Endothelial cell of umbilical vein (primary cell): ENCODE measurements around the gene NMD3. TPM values are rescaled to one million over a fixed set of nuclear protein-coding genes. Genes with fewer than 3 reads are reported as not detected.

Experiments used
- BruUV-seq: library from RNA; stranded (reverse); fragments of 400-500 nt; replicated peaks from 2 replicates; lab custom pipeline; 2021; lab: Mats Ljungman, UMichigan
- CTCF ChIA-PET: fragments of 300-600, 350-600 bp; sonication (Branson Sonifier 250); formaldehyde crosslinking; loops from one replicate; lab custom pipeline; 2021; ENCODE audit warnings: antibody characterized with exemption, inconsistent platforms; lab: Charles Lee
- POLR2A ChIA-PET: fragments of 300-600, 350-600 bp; sonication (Branson Sonifier 250); formaldehyde crosslinking; loops from one replicate; lab custom pipeline; 2021; ENCODE audit warnings: antibody characterized with exemption, inconsistent platforms; lab: Charles Lee
- DNase-seq: peaks from one replicate; pipeline ENCODE4 v3.0.0-alpha.2; 2011; ENCODE audit warnings: low read depth, low spot score
- FAIRE-seq: peaks from 2 replicates; lab custom pipeline; 2011; peaks lifted over from hg19 to GRCh38; lab: Jason Lieb, UNC
- H2AFZ ChIP-seq: 2 replicates; pipeline ENCODE4 v1.6.0; 2012; ENCODE audit warnings: low read depth, low read length, control low read depth, inconsistent platforms
- H3K27ac ChIP-seq: 2 replicates; pipeline ENCODE4 v1.5.1; 2011; ENCODE audit warnings: low read depth, mild to moderate bottlenecking, control low read depth, low read length, moderate library complexity; ENCODE audit not compliant: insufficient read depth
- H3K27me3 ChIP-seq, 2 experiments: 2 replicates each; pipeline versions ENCODE4 v1.6.0 to v1.6.1; 2011; ENCODE audit warnings: low read length in 2 of 2, mixed read lengths in 1 of 2; ENCODE audit not compliant: control insufficient read depth in 2 of 2, insufficient read depth in 2 of 2
- H3K36me3 ChIP-seq, 2 experiments: 2 replicates in 1 of 2; 3 replicates in 1 of 2; pipeline ENCODE4 v1.5.1; 2011; ENCODE audit warnings: low read length in 2 of 2, mild to moderate bottlenecking in 1 of 2, moderate library complexity in 1 of 2; ENCODE audit not compliant: control insufficient read depth in 2 of 2, insufficient read depth in 2 of 2; ENCODE audit errors: extremely low read depth in 1 of 2
- H3K4me1 ChIP-seq: 3 replicates; pipeline ENCODE4 v1.5.1; 2011; ENCODE audit warnings: mild to moderate bottlenecking, low read length; ENCODE audit not compliant: control insufficient read depth, insufficient read depth; ENCODE audit errors: extremely low read depth
- H3K4me2 ChIP-seq: 2 replicates; pipeline ENCODE4 v1.6.1; 2011; ENCODE audit warnings: low read length, control low read depth, mixed read lengths; ENCODE audit not compliant: insufficient read depth
- H3K4me3 ChIP-seq, 3 experiments: fragments of 200-600 bp in 1 of 3; sonication (generic), shearing (Covaris generic) in 1 of 3; replicated peaks in 1 of 3; 2 replicates each; pipeline ENCODE4 v1.5.1; 2011 to 2016; ENCODE audit warnings: control low read depth in 3 of 3, low read length in 3 of 3, mild to moderate bottlenecking in 2 of 3, inconsistent platforms in 1 of 3, low read depth in 1 of 3, moderate library complexity in 1 of 3; ENCODE audit not compliant: insufficient read depth in 1 of 3
- H3K79me2 ChIP-seq: 2 replicates; pipeline ENCODE4 v1.6.0; 2012; ENCODE audit warnings: low read length, inconsistent platforms; ENCODE audit not compliant: control insufficient read depth, insufficient read depth
- H3K9ac ChIP-seq: replicated peaks from 2 replicates; pipeline ENCODE3; 2011; ENCODE audit warnings: low read length, control low read depth; ENCODE audit not compliant: insufficient read depth; ENCODE audit errors: extremely low read depth
- H3K9me1 ChIP-seq: replicated peaks from 3 replicates; pipeline ENCODE4 v1.6.0; 2011; ENCODE audit warnings: mild to moderate bottlenecking, low read length; ENCODE audit not compliant: control insufficient read depth, insufficient read depth; ENCODE audit errors: extremely low read depth
- H3K9me3 ChIP-seq: replicated peaks from 2 replicates; pipeline ENCODE4 v1.5.1; 2012; ENCODE audit warnings: low read length, inconsistent platforms; ENCODE audit not compliant: control insufficient read depth, insufficient read depth
- H4K20me1 ChIP-seq: replicated peaks from 2 replicates; pipeline ENCODE3; 2011; ENCODE audit warnings: mild to moderate bottlenecking, low read length; ENCODE audit not compliant: control insufficient read depth, insufficient read depth; ENCODE audit errors: extremely low read depth
- EZH2 ChIP-seq: IDR thresholded peaks from 2 replicates; pipeline ENCODE4 v1.6.1; 2012; ENCODE audit warnings: borderline replicate concordance, low read depth, mild to moderate bottlenecking, moderate library complexity, low read length, inconsistent platforms; ENCODE audit not compliant: severe bottlenecking
- FOS ChIP-seq: IDR thresholded peaks from 2 replicates; pipeline ENCODE4 v1.6.1; 2011; ENCODE audit warnings: mild to moderate bottlenecking, low read length, moderate library complexity, borderline replicate concordance; ENCODE audit not compliant: insufficient read depth
- GATA2 ChIP-seq: IDR thresholded peaks from 2 replicates; pipeline ENCODE4 v1.7.0; 2011; ENCODE audit warnings: low read depth, mild to moderate bottlenecking, moderate library complexity, mixed read lengths, low read length; ENCODE audit not compliant: insufficient read length, insufficient read depth
- JUN ChIP-seq: IDR thresholded peaks from 2 replicates; pipeline ENCODE4 v1.6.1; 2011; ENCODE audit warnings: borderline replicate concordance, low read depth; ENCODE audit not compliant: insufficient read length, insufficient read depth
- MYC ChIP-seq: IDR thresholded peaks from one replicate; pipeline ENCODE4 v1.6.1; 2011; ENCODE audit warnings: mild to moderate bottlenecking, low read depth, low read length
- POLR2A ChIP-seq: IDR thresholded peaks from 2 replicates; pipeline ENCODE4 v1.6.1; 2012; ENCODE audit warnings: low read depth, mild to moderate bottlenecking, control low read depth, low read length
- POLR2AphosphoS5 ChIP-seq: IDR thresholded peaks from 2 replicates; pipeline ENCODE4 v1.6.1; 2012; ENCODE audit warnings: low read depth, mild to moderate bottlenecking, control low read depth, low read length, moderate library complexity; ENCODE audit not compliant: insufficient read depth
- dilution Hi-C: fragments of 300-500 bp; cut with MboI; formaldehyde crosslinking; loops from one replicate; pipeline ENCODE4 v1.15.0; 2019; ENCODE audit warnings: low sequenced_read_pairs; ENCODE audit not compliant: extremely low pct_ligation_motif_present
- intact Hi-C: fragments of 100-400 bp; cut with micrococcal nuclease; formaldehyde crosslinking; loops from one replicate; pipeline ENCODE4 v1.10.0; 2022
- polyA plus RNA-seq, 4 experiments: library from polyadenylated mRNA; depleted of rRNA in 3 of 4; stranded (reverse) in 3 of 4; unstranded in 1 of 4; fragments of >200 nt; gene quantifications; 2 replicates each; pipeline versions ENCODE4 v1.2.1 to v1.2.3, GENCODE V29; 2011 to 2012; ENCODE audit warnings: missing spikeins in 1 of 4
- total RNA-seq: library from RNA; stranded (reverse); gene quantifications from 2 replicates; pipeline ENCODE4 v1.2.3, GENCODE V29; 2021
- TF ChIP-seq, protein P1 (sequence below): IDR thresholded peaks from 2 replicates; pipeline ENCODE4 v1.6.1; 2011; ENCODE audit not compliant: insufficient read depth, insufficient read length
- TF ChIP-seq, protein P2 (sequence below), 2 donors: IDR thresholded peaks; 1 replicate in 1 of 2; 2 replicates in 1 of 2; pipeline ENCODE4 v1.5.1; 2011; ENCODE audit warnings: low read length in 2 of 2, mild to moderate bottlenecking in 2 of 2, moderate library complexity in 2 of 2, control low read depth in 1 of 2, inconsistent platforms in 1 of 2, low read depth in 1 of 2; ENCODE audit not compliant: insufficient read depth in 1 of 2; ENCODE audit errors: extremely low read depth in 1 of 2

NMD3 gene
- total and polyA plus RNA-seq, 2 donors (not counting 3 experiments of a cell fraction or from before 2014, with no cell fraction given) = 14.2 to 53.8 TPM

DNA sequence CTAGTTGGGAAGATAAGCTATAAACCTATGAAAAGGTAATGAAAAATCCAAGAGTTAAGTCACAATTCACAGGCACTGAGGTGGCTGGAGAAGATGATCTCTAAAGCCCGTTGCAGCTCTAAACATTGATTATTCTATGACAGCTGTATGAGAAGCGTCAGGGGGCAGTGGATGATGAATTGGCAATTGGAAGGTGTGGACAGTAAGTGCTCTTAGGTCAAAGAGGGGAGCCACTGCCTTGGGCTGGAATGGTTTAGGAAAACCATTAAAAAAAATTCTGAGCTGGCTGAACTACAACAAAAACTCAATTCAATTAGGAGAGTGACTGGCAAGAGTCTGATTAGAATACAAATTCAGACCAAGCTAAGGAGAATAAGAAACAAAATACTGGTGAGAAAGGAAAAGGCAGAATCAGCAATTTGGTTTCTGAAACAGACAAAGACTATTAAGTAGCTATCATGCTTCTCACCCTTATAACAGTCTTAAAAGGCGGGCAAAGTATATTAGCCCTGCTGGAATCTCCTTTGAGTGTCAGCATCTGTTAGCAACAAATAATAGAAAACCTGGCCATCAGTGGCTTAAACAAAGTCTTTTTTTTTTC, 8.8 kb upstream of the NMD3 start:
- Histone ChIP-seq H3K4me3 (no peak overlapping the region), H3K9me3 (no peaks in the 10 kb centered on the region), H3K4me1 (no peaks in the 10 kb centered on the region), H3K27ac (no peak overlapping the region), H3K27me3 (no peaks in the 10 kb centered on the region), H3K79me2 (no peaks in the 10 kb centered on the region), H3K4me2 (no peak overlapping the region), H3K9me1 (no peaks in the 10 kb centered on the region), H2AFZ (no peak overlapping the region), H3K36me3 (no peaks in the 10 kb centered on the region), H3K9ac (no peak overlapping the region), H4K20me1 (no peaks in the 10 kb centered on the region)
- no peak for TF ChIP-seq FOS
- TF ChIP-seq, protein P1, sequence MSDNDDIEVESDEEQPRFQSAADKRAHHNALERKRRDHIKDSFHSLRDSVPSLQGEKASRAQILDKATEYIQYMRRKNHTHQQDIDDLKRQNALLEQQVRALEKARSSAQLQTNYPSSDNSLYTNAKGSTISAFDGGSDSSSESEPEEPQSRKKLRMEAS = no peak
- no peak for TF ChIP-seq POLR2AphosphoS5
- TF ChIP-seq GATA2 = no peak
- TF ChIP-seq JUN = no peak
- no peak for TF ChIP-seq EZH2
- no peak for TF ChIP-seq POLR2A
- TF ChIP-seq, protein P2, sequence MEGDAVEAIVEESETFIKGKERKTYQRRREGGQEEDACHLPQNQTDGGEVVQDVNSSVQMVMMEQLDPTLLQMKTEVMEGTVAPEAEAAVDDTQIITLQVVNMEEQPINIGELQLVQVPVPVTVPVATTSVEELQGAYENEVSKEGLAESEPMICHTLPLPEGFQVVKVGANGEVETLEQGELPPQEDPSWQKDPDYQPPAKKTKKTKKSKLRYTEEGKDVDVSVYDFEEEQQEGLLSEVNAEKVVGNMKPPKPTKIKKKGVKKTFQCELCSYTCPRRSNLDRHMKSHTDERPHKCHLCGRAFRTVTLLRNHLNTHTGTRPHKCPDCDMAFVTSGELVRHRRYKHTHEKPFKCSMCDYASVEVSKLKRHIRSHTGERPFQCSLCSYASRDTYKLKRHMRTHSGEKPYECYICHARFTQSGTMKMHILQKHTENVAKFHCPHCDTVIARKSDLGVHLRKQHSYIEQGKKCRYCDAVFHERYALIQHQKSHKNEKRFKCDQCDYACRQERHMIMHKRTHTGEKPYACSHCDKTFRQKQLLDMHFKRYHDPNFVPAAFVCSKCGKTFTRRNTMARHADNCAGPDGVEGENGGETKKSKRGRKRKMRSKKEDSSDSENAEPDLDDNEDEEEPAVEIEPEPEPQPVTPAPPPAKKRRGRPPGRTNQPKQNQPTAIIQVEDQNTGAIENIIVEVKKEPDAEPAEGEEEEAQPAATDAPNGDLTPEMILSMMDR (IDR thresholded peaks at IDR 0.05; ENCODE audit: extremely low read depth in 1 of 2, insufficient read depth in 1 of 2, low read depth in 1 of 2, low read length in 2 of 2) = no peak
- TF ChIP-seq MYC = no peak
- DNase-seq (no peak), FAIRE-seq (no peak)
- dilution Hi-C loops = no loop called here
- ChIA-PET POLR2A (no interaction called here), CTCF (interaction anchor here (0.9 to 1.7 kb wide), 4 partner anchors 9 to 255 kb away, joined by 3 to 7 read pairs (median 4); partner anchors contain the start of gene NMD3)
- no TSS peak for BruUV-seq
- intact Hi-C loops = no loop called here
